Right lobe of liver (tissue), 4 donors: ENCODE data around the gene SHROOM2.

Experiments used
- POLR2A ChIP-seq: fragments of 450-650 bp; IDR thresholded peaks from one replicate; pipeline ENCODE4 v1.6.1; 2017; ENCODE audit warnings: antibody characterized with exemption, mild to moderate bottlenecking
- TF ChIP-seq, protein P1 (sequence below), 4 donors: fragments of 200-600 bp in 3 of 4; fragments of 450-650 bp in 1 of 4; IDR thresholded peaks; one replicate each; pipeline versions ENCODE4 v1.5.1 to v1.8.0; 2016 to 2022; ENCODE audit warnings: antibody characterized with exemption in 4 of 4, mild to moderate bottlenecking in 2 of 4
- donor health status: DM: no; HTN: no; CAD: no.
- donor health status: DM: no; HTN: no; CAD: no.
- donor health status: DM: no; HTN: yes; CAD: no.

DNA sequence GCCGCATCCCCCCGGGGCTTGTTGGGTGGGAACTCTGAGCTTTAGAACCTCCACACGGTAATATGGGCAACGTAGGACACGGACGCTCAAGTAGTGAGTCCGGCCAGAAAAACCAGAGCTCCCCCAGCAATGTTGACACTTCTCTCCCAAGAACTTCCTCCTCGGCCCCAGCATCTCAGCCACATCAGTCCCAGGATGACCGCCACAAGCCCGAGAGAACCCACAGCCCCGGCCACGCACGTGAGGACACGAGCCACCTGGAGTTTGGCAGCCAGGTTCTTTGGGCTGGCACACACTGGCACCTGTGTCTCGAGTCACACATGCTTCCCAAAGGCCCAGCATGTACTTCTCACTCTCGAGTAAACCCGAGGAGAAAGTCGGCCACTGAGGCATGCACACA lies 197.2 kb downstream of the SHROOM2 start:
- no peak for TF ChIP-seq POLR2A
- TF ChIP-seq, protein P1, sequence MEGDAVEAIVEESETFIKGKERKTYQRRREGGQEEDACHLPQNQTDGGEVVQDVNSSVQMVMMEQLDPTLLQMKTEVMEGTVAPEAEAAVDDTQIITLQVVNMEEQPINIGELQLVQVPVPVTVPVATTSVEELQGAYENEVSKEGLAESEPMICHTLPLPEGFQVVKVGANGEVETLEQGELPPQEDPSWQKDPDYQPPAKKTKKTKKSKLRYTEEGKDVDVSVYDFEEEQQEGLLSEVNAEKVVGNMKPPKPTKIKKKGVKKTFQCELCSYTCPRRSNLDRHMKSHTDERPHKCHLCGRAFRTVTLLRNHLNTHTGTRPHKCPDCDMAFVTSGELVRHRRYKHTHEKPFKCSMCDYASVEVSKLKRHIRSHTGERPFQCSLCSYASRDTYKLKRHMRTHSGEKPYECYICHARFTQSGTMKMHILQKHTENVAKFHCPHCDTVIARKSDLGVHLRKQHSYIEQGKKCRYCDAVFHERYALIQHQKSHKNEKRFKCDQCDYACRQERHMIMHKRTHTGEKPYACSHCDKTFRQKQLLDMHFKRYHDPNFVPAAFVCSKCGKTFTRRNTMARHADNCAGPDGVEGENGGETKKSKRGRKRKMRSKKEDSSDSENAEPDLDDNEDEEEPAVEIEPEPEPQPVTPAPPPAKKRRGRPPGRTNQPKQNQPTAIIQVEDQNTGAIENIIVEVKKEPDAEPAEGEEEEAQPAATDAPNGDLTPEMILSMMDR (IDR thresholded peaks at IDR 0.05) = no peak
